Astrocyte of the spinal cord (primary cell): ENCODE data around the gene ZNF70.

Experiments used
- DNase-seq: peaks from one replicate; pipeline ENCODE4 v3.0.0; 2011; ENCODE audit warnings: low read depth, low spot score
- H3K4me3 ChIP-seq: 2 replicates; pipeline ENCODE4 v1.5.1; 2011; ENCODE audit warnings: low read depth, mild to moderate bottlenecking, low read length, moderate library complexity
- in situ Hi-C: cut with HindIII; loops from 2 replicates; pipeline ENCODE4 v1.10.0; 2017; ENCODE audit warnings: low sequenced_read_pairs
- TF ChIP-seq, protein P1 (sequence below): IDR thresholded peaks from 2 replicates; pipeline ENCODE4 v1.5.1; 2012; ENCODE audit warnings: low read depth, mild to moderate bottlenecking, low read length, inconsistent platforms

Gene ZNF70

DNA sequence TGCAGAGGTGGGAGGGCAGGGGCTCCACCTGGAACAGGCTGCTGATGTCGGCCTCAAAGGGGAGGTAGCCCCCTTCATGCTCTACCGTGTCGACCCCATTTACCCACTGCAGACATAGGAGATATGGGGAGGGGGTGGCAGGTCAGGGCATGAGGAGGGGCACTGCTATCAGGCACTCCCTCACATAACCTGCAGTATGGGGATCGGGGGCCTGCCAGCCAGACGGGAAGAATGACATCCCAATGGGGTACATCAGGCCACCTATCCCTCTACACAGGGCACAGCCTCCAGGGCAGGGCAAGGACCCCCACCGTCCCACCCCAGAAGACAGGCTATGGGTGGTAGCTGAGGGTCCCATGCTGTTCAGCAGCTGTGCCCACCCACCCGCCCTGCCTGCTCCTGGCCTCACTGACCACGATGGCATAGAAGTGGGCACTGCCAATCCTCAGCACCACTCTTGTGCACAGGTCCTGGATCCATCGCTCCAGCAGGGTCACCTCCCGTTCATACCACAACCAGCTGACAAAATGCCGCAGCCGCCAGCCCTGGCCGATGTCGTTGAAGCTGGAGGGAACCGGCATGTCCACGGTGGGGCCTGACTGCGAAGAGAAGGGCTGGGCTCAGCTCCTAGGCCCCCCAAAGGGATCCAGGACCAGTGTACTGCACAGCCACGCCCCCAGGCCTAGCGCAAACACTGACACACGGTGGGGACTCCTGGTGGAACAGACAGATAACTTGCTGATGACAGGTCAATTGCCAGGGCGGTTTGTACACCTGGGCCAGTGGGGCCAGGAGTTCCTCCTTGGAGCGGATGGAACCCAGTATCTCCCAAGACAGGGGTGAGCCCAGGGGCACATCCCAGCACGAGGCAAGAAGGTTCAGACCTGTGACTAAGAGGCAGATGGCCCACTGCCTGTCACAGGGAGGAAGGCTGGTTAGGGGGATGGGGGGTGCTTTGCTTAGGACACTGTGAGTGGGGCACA is 36.0 kb downstream of the ZNF70 start:
- no peak for DNase-seq

GRCh38 chr22:23713696-23714595 is 37.0 kb downstream of the ZNF70 start:
- H3K4me3 ChIP-seq = no peak overlapping the region
- in situ Hi-C loops = no loop called here
- TF ChIP-seq, protein P1, sequence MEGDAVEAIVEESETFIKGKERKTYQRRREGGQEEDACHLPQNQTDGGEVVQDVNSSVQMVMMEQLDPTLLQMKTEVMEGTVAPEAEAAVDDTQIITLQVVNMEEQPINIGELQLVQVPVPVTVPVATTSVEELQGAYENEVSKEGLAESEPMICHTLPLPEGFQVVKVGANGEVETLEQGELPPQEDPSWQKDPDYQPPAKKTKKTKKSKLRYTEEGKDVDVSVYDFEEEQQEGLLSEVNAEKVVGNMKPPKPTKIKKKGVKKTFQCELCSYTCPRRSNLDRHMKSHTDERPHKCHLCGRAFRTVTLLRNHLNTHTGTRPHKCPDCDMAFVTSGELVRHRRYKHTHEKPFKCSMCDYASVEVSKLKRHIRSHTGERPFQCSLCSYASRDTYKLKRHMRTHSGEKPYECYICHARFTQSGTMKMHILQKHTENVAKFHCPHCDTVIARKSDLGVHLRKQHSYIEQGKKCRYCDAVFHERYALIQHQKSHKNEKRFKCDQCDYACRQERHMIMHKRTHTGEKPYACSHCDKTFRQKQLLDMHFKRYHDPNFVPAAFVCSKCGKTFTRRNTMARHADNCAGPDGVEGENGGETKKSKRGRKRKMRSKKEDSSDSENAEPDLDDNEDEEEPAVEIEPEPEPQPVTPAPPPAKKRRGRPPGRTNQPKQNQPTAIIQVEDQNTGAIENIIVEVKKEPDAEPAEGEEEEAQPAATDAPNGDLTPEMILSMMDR = no peak
- DNase-seq = no peak

More for the DNA sequence above, 36.0 kb downstream of the ZNF70 start:
- in situ Hi-C loops = no loop called here
- H3K4me3 ChIP-seq = no peak overlapping the region
- TF ChIP-seq, protein P1 = no peak

GRCh38 chr22:23712256-23712655 is 38.7 kb downstream of the ZNF70 start:
- TF ChIP-seq, protein P1 = no peak
- in situ Hi-C loops = no loop called here
- no peak for DNase-seq
- H3K4me3 ChIP-seq = no peak overlapping the region

DNA sequence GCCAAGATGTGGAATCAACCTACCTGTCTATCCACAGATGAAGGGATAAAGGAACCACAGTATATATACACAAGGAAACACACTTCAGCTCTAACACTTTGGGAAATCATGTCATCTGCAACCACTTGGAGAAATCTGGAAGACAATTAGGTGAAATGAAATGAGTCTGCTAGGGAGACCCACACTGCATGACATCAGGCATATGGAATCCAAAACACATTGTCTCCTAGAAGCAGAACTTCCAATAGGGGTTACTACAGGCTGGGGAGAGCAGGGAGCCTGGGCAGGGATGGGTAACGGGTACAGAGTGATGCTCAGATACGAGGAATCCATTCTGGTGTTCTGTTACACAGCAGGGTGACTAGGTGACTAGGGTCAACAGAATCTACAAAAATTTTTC is 41.8 kb downstream of the ZNF70 start:
- in situ Hi-C loops = no loop called here
- TF ChIP-seq, protein P1 = no peak
- peak; percentile 10 for DNase-seq

GRCh38 chr22:23708270-23708669 is 42.6 kb downstream of the ZNF70 start:
- in situ Hi-C loops = no loop called here
- TF ChIP-seq, protein P1 = no peak
- DNase-seq = no peak
- no peak overlapping the region for H3K4me3 ChIP-seq

More for the DNA sequence above, 41.8 kb downstream of the ZNF70 start:
- no peak overlapping the region for H3K4me3 ChIP-seq

DNA sequence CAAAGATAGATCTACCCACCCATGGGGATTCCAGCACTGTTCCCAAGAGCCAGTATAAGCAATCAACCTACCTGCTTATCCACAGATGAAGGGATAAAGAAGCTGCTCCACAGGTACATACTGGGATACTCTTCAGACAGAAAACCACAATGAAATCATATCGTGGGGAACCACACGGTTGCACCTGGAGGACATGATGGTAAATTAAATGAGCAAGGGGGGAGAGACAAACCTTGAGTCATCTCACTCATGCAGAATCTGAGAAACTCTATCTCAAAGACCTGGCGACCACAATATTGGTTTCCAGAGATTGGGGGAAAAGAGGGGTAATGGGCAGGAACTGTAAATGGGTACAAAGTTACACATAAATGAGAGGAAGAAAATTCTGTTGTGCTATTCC is 45.6 kb downstream of the ZNF70 start:
- DNase-seq = no peak
- TF ChIP-seq, protein P1 = no peak
- no peak overlapping the region for H3K4me3 ChIP-seq
- in situ Hi-C loops = no loop called here
